NCI-H510A (cell line): ENCODE measurements around the gene USP10.
"Not testable (repeated sequence)": the region's sequence is repeated elsewhere in the genome, so short reads cannot be mapped to it uniquely, and the experiment has no call there.

ENCODE experiments used
- DNase-seq: peaks from one replicate; lab custom pipeline; 2025; lab: John Stamatoyannopoulos, UW

The USP10 gene

GRCh38 chr16:84726669-84727467, 27.1 kb downstream of the USP10 start:
- DNase-seq, result no peak

GRCh38 chr16:84728853-84729424, 29.1 kb downstream of the USP10 start:
- no peak for DNase-seq

GRCh38 chr16:84729716-84730320, 30.0 kb downstream of the USP10 start:
- no peak for DNase-seq

GRCh38 chr16:84730406-84731106, 30.8 kb downstream of the USP10 start:
- no peak for DNase-seq

- not testable (repeated sequence) for DNase-seq
Observed at GRCh38 chr16:84732332-84732673, 32.5 kb downstream of the USP10 start.

GRCh38 chr16:84732674-84733352, 33.0 kb downstream of the USP10 start:
- DNase-seq, result no peak

GRCh38 chr16:84735849-84736586, 36.2 kb downstream of the USP10 start:
- no peak for DNase-seq

- peak; percentile 73 for DNase-seq
Observed at GRCh38 chr16:84737192-84738011, 37.6 kb downstream of the USP10 start.

GRCh38 chr16:84738255-84739038, 38.6 kb downstream of the USP10 start:
- DNase-seq, result peak; percentile 64

GRCh38 chr16:84739349-84740124, 39.7 kb downstream of the USP10 start:
- DNase-seq, result no peak

- DNase-seq, result no peak
Observed at GRCh38 chr16:84740596-84741116, 40.9 kb downstream of the USP10 start.

GRCh38 chr16:84741340-84741830, 41.6 kb downstream of the USP10 start:
- no peak for DNase-seq

- no peak for DNase-seq
Observed at GRCh38 chr16:84742641-84743092, 42.9 kb downstream of the USP10 start.

GRCh38 chr16:84746231-84746630, 46.4 kb downstream of the USP10 start:
- DNase-seq, result no peak

- no peak for DNase-seq
Observed at GRCh38 chr16:84746875-84747274, 47.1 kb downstream of the USP10 start.

GRCh38 chr16:84748247-84748646, 48.4 kb downstream of the USP10 start:
- not testable (repeated sequence) for DNase-seq

- DNase-seq, result no peak
Observed at GRCh38 chr16:84749072-84749471, 49.3 kb downstream of the USP10 start.

- no peak for DNase-seq
Observed at GRCh38 chr16:84749815-84750214, 50.0 kb downstream of the USP10 start.
